Neural progenitor cell (in vitro differentiated cells): ENCODE data around the gene EEF2KMT.
"Not testable (repeated sequence)": the region's sequence is repeated elsewhere in the genome, so short reads cannot be mapped to it uniquely, and the experiment has no call there.

Source experiments
- CTCF ChIP-seq: fragments of 200-600 bp; sonication (generic); IDR thresholded peaks from 2 replicates; pipeline ENCODE4 v1.5.1; 2017; ENCODE audit warnings: antibody characterized with exemption, mild to moderate bottlenecking
- EZH2 ChIP-seq: fragments of 200-600 bp; sonication (generic); IDR thresholded peaks from 2 replicates; pipeline ENCODE4 v1.6.1; 2017; ENCODE audit warnings: antibody characterized with exemption, mild to moderate bottlenecking, moderate library complexity

- TF ChIP-seq CTCF, EZH2: not testable (repeated sequence)
These were observed 11.9 kb downstream of the EEF2KMT start for GRCh38 chr16:5085716-5086115.
